ENCODE data around the gene SCNM1. TPM values are rescaled to one million over a fixed set of nuclear protein-coding genes. Genes with fewer than 3 reads are reported as not detected.

Gene SCNM1
- total and polyA plus RNA-seq, 4 donors, result 30.0 to 73.8 (median 41.0) TPM

GRCh38 chr1:151143057-151143435 is 22.9 kb upstream of the SCNM1 start:
- TF ChIP-seq, protein P1, sequence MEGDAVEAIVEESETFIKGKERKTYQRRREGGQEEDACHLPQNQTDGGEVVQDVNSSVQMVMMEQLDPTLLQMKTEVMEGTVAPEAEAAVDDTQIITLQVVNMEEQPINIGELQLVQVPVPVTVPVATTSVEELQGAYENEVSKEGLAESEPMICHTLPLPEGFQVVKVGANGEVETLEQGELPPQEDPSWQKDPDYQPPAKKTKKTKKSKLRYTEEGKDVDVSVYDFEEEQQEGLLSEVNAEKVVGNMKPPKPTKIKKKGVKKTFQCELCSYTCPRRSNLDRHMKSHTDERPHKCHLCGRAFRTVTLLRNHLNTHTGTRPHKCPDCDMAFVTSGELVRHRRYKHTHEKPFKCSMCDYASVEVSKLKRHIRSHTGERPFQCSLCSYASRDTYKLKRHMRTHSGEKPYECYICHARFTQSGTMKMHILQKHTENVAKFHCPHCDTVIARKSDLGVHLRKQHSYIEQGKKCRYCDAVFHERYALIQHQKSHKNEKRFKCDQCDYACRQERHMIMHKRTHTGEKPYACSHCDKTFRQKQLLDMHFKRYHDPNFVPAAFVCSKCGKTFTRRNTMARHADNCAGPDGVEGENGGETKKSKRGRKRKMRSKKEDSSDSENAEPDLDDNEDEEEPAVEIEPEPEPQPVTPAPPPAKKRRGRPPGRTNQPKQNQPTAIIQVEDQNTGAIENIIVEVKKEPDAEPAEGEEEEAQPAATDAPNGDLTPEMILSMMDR (IDR thresholded peaks at IDR 0.05; ENCODE audit: control extremely low read depth, extremely low read depth), result no peak
- DNase-seq, result peak in 1 of 3 donors; percentile 30
- WGBS, 2 donors, result 68 to 83% methylated on average over 7 of the region's 7 CpGs

DNA sequence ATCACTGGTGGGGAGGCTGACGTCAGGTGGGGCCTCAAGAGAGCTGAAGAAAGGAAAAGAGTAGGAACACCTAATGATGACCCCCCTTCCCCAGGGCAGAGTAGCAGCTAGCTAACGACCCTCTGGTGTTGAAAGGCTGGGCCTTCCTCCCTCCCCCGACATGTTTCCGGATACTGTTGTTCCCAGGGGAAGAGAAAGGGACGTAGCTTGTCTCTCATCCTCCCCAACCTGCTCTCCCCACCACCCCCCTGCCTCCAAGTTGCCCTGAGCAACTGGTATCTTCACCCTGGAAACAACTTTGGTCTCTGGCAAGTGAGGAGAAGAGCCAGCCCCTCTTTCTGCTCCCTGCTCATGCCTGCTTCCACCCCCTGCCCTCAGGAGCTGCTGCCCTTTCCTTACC is 22.0 kb upstream of the SCNM1 start:
- TF ChIP-seq, protein P1 (IDR thresholded peaks at IDR 0.05; ENCODE audit: control extremely low read depth, extremely low read depth), result no peak
- ATAC-seq (ENCODE audit: insufficient read depth, low FRiP score) (no peak), DNase-seq (no peak)
- WGBS, 2 donors, result 65 to 85% methylated on average over 4 to 5 of the region's 5 CpGs
- Histone ChIP-seq H3K4me3 (no peak overlapping the region), H3K9ac (ENCODE audit: insufficient read depth in 1 of 2, low read length in 2 of 2) (peak overlapping the region in 1 of 2 donors; percentile 39), H3K27ac (ENCODE audit: low read depth in 1 of 2, low read length in 1 of 2) (peak overlapping the region in 1 of 2 donors; percentile 84), H3K36me3 (ENCODE audit: control insufficient read depth in 4 of 4, insufficient read depth in 4 of 4, low read length in 4 of 4) (peaks cover 0 to 8% (median 3%) of the 10 kb centered on the region in 4 donors), H3K27me3 (ENCODE audit: control insufficient read depth in 3 of 3, insufficient read depth in 3 of 3, low read length in 2 of 3) (no peaks in the 10 kb centered on the region), H3K9me3 (ENCODE audit: control insufficient read depth in 4 of 4, insufficient read depth in 3 of 4, low read length in 3 of 4) (no peaks in the 10 kb centered on the region), H3K4me1 (ENCODE audit: control insufficient read depth in 5 of 5, insufficient read depth in 5 of 5, low read length in 5 of 5) (peaks cover 7 to 32% (median 12%) of the 10 kb centered on the region in 5 donors)

More at GRCh38 chr1:151143057-151143435, 22.9 kb upstream of the SCNM1 start:
- Histone ChIP-seq H3K4me1 (ENCODE audit: control insufficient read depth in 5 of 5, insufficient read depth in 5 of 5, low read length in 5 of 5) (peaks cover 7 to 32% (median 12%) of the 10 kb centered on the region in 5 donors), H3K27me3 (ENCODE audit: control insufficient read depth in 3 of 3, insufficient read depth in 3 of 3, low read length in 2 of 3) (no peaks in the 10 kb centered on the region), H3K4me3 (no peak overlapping the region), H3K27ac (ENCODE audit: low read depth in 1 of 2, low read length in 1 of 2) (peak overlapping the region in 1 of 2 donors; percentile 84), H3K36me3 (ENCODE audit: control insufficient read depth in 4 of 4, insufficient read depth in 4 of 4, low read length in 4 of 4) (peaks cover 0 to 12% (median 5%) of the 10 kb centered on the region in 4 donors), H3K9me3 (ENCODE audit: control insufficient read depth in 4 of 4, insufficient read depth in 3 of 4, low read length in 3 of 4) (no peaks in the 10 kb centered on the region), H3K9ac (ENCODE audit: insufficient read depth in 1 of 2, low read length in 2 of 2) (peak overlapping the region in 1 of 2 donors; percentile 30)
- no peak for ATAC-seq (ENCODE audit: insufficient read depth, low FRiP score)

GRCh38 chr1:151144474-151145303 is 21.3 kb upstream of the SCNM1 start:
- Histone ChIP-seq H3K9me3 (ENCODE audit: control insufficient read depth in 4 of 4, insufficient read depth in 3 of 4, low read length in 3 of 4) (no peaks in the 10 kb centered on the region), H3K4me3 (no peak overlapping the region), H3K27ac (ENCODE audit: low read depth in 1 of 2, low read length in 1 of 2) (peak overlapping the region in 1 of 2 donors; percentile 84), H3K36me3 (ENCODE audit: control insufficient read depth in 4 of 4, insufficient read depth in 4 of 4, low read length in 4 of 4) (peaks cover 0 to 8% (median 3%) of the 10 kb centered on the region in 4 donors), H3K27me3 (ENCODE audit: control insufficient read depth in 3 of 3, insufficient read depth in 3 of 3, low read length in 2 of 3) (no peaks in the 10 kb centered on the region), H3K4me1 (ENCODE audit: control insufficient read depth in 5 of 5, insufficient read depth in 5 of 5, low read length in 5 of 5) (peaks cover 7 to 32% (median 12%) of the 10 kb centered on the region in 5 donors), H3K9ac (ENCODE audit: insufficient read depth in 1 of 2, low read length in 2 of 2) (peak overlapping the region in 1 of 2 donors; percentile 47)
- TF ChIP-seq, protein P1 (IDR thresholded peaks at IDR 0.05; ENCODE audit: control extremely low read depth, extremely low read depth), result no peak
- 56 to 68% methylated on average over 7 of the region's 7 CpGs for WGBS, 2 donors
- ATAC-seq (ENCODE audit: insufficient read depth, low FRiP score) (no peak), DNase-seq (peak in 2 of 3 donors; percentile 35 to 57)
